Neural progenitor cell (in vitro differentiated cells): Measurements from ENCODE around the gene SRGAP3.

Experiments used
- EZH2 ChIP-seq: fragments of 200-600 bp; sonication (generic); IDR thresholded peaks from 2 replicates; pipeline ENCODE4 v1.6.1; 2017; ENCODE audit warnings: antibody characterized with exemption, mild to moderate bottlenecking, moderate library complexity
- EZH2phosphoT487 ChIP-seq: fragments of 200-600 bp; sonication (generic); IDR thresholded peaks from 2 replicates; pipeline ENCODE4 v1.6.1; 2017; ENCODE audit warnings: antibody characterized with exemption
- TF ChIP-seq, protein P1 (sequence below): fragments of 200-600 bp; sonication (generic); IDR thresholded peaks from 2 replicates; pipeline ENCODE4 v1.5.1; 2017; ENCODE audit warnings: antibody characterized with exemption, mild to moderate bottlenecking

GRCh38 chr3:8992854-8993253 lies 256.6 kb downstream of the SRGAP3 start:
- TF ChIP-seq, protein P1, sequence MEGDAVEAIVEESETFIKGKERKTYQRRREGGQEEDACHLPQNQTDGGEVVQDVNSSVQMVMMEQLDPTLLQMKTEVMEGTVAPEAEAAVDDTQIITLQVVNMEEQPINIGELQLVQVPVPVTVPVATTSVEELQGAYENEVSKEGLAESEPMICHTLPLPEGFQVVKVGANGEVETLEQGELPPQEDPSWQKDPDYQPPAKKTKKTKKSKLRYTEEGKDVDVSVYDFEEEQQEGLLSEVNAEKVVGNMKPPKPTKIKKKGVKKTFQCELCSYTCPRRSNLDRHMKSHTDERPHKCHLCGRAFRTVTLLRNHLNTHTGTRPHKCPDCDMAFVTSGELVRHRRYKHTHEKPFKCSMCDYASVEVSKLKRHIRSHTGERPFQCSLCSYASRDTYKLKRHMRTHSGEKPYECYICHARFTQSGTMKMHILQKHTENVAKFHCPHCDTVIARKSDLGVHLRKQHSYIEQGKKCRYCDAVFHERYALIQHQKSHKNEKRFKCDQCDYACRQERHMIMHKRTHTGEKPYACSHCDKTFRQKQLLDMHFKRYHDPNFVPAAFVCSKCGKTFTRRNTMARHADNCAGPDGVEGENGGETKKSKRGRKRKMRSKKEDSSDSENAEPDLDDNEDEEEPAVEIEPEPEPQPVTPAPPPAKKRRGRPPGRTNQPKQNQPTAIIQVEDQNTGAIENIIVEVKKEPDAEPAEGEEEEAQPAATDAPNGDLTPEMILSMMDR = no peak
- TF ChIP-seq EZH2phosphoT487 (no peak), EZH2 (no peak)
